GM19193 (cell line): ENCODE data around the gene DNA2.

Experiments used
- POLR2A ChIP-seq: IDR thresholded peaks from 4 replicates; pipeline ENCODE4 v1.6.1; 2011; ENCODE audit not compliant: insufficient read depth, insufficient read length; ENCODE audit errors: extremely low read depth

Gene DNA2

DNA sequence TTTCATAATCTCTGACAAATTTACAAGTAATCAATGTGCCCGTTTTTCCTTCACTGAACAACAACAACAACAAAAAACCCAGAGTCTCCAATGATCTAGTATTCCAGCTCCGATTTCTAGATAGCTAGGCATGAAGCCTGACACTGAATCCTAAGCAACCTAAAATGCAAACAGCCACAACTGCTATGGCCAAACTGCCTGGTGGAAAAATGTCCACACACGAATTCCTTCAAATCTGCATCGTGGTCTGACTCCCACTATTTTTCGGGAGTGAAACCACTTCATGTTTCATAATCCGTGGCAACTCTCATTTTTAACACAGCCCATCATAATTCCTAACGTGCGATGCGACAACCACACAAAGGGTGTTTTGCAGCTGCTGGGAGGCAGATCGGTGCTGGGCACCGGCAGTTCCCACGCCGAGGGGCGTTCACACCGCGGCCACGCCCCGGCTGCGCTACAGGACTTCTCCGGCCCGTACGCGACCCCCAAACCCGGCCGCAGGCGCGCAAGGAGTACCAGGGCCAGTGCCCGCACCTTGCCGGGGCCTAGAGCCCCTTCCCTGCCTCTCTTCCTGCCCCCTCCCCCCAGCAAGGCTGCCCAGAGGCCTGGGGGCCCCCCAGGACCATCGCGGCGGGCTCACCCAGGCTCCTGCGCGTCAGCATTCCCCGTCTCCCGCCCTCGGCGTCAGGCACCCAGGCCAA lies 65.5 kb downstream of the DNA2 start:
- TF ChIP-seq POLR2A = no peak

DNA sequence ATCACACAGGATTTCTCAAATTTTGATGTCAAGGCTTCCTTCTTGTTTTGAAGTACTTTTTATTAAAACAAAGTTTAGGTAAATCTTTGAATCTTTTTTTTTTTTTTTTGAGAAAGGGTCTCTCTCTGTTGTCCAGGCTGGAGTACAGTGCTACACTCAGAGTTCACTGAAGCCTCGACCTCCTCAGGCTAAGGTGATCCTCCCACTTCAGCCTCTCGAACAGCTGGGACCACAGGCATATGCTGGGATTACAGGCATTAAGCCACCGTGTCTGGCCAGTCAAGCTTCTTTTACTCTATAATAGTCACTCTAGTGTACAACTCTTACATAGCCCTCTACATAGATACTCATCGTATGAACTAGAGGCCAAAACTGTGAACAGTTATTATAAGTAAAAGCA lies 68.1 kb downstream of the DNA2 start:
- no peak for TF ChIP-seq POLR2A

DNA sequence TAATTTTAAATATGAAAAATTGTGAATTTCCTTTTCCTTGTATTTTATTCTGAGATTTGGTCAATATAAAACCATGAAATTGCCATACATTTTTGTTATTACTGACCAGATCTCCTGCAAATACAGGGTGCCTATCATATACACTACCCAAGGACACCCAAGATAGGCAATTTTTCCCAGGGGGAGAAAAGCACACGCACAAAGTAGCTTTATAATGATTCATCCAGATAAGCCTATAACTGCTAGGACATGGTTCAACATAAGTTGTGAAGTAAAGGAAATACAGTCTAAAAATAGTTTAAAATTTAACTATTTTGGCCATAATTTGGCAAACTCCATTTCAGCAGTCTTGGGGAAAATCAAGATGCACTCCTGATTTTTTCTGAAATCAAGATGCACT lies 69.5 kb downstream of the DNA2 start:
- no peak for TF ChIP-seq POLR2A

DNA sequence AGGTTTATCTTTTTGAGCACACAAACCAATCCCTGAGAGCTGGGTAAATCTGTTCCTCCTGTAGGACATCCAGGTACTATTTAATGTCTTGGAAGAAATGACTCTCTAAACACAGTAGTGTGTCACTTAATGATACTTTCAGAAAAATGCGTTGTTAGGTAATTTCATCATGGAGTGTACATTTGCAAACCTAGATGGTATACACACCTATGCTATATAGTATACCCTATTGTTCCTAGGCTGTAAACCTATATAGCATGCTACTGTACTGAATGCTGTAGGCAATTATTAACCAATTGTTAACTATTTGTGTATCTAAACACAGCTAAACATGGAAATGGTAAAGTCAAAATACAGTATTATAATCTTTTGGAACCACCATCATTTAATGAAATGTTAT lies 74.8 kb downstream of the DNA2 start:
- no peak for TF ChIP-seq POLR2A

DNA sequence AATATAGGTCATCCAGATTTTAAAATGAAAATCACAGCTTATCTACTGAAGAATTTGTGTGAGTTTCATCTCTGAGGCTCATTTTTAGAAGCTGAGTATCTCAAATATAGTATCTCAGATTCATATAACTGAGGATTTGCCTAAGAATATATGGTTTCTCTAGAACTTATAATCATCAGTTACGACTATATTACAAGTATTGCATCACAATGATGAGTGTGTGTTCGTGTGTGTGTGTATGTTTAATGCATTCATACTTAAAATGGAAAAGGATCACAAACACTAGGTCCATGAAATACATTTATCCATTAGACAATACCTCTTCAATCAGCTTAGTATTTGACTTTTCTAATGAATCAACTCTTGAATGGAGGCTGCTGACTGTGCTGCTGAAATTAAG lies 86.0 kb downstream of the DNA2 start:
- TF ChIP-seq POLR2A = no peak

DNA sequence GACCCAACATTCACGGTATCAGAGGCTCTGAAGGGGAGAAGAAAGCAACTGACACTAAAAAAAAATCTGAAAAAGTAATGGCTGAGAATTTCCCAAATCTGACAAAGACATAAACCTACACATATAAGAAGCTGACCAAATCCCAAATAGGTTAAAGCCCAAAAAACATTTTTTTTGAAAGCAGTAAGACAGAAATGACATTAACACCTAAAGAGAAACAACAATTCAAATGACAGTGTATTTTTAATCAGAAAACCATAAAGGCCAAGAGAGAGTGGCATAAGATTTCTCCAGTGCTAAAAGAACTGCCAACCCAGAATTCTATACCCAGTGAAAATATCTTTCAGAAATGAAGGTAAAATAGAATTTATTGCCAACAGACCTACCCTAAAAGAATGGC lies 100.2 kb downstream of the DNA2 start:
- no peak for TF ChIP-seq POLR2A

DNA sequence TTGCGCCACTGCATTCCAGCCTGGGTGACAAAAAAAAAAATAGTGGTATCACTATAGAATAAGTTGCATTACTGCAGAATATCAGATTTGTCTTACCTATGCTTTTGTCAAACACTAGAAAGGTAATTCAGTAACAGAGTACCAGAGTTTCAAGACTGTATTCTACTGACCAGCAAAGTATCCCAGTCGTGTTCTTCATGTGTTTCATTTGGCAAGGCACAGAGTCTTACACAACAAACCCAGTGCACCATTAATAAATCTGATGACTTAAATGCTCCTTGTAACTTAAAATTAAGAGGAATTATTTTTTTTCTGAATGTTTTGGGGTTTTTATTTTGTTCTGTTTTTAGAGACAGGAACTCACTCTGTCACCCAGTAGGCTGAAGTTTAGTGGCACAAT lies 104.7 kb downstream of the DNA2 start:
- no peak for TF ChIP-seq POLR2A

DNA sequence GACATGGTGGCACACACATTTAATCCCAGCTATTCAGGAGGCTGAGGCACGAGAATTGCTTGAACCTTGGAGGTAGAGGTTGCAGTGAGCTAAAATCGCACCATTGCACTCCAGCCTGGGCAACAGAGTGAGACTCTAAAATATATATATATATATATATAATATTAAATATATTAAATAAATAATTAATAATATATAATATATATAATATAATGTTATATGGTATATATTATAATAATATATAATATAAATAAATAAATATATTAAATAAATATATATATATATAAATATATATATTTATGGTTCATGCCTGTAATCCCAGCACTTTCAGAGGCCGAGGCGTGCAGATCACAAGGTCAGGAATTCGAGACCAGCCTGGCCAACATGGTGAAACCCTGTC lies 105.2 kb downstream of the DNA2 start:
- no peak for TF ChIP-seq POLR2A

DNA sequence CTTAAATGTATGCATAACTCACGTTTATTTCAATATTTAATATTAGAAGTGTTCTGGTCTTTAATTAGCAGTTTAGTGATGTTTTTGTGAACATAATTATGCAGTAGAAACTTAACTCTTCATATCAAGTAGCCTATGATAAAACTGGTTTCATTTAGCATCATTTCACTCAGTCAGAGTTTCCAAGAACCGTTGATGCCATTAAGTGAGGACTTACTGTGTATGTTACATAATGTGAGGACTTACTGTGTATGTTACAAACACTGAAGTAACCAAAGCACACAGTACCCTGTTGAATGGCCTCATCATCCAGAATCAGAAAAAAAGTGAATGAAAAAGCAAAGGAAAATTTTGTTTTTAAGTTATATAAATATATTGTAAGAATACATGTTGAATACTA lies 106.2 kb downstream of the DNA2 start:
- no peak for TF ChIP-seq POLR2A

DNA sequence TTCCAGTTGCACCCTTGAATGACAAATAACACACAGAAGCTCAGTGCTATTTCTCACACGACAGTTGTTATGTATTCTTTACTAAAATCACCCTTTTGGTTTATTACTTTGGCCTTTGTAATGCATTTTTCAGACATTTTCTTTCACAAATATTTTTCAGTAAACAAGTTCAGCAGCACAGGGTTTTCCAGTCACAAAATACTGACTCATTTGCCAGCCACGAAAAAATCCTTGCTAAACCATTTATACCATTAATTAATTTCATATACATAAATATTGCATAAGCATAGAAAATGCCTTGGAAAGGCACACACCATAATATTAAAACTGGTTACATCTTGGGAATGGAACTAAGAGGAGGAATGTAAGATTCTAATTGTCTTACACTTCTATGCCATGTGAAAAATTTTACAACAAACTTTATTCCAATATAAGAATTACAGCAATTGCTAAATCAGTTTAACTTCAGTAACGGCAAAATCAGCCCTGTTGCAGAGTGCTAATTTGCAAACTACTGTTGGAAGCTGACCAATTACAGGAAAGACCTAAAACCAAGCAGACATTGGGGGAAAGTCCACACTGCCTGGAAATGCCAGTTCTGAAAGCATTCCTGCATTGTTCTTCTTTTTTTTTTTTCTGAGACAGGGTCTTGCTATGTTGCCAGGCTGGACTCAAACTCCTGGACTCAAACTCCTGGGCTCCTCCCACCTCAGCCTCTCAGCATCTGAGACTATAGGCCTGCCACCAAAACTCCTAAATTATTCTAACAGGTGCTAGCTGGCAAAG lies 107.5 kb downstream of the DNA2 start:
- TF ChIP-seq POLR2A = no peak
